CD4-positive, alpha-beta T cell treated with Interleukin-6 at 100 ng/mL for 8 hours (primary cell): ENCODE results near the gene FHAD1.

Experiments used
- DNase-seq: peaks from one replicate; pipeline ENCODE4 v3.0.0-alpha.2; 2020; ENCODE audit warnings: mixed read lengths, low spot score

The FHAD1 gene

GRCh38 chr1:15439325-15439724 lies 192.3 kb downstream of the FHAD1 start:
- DNase-seq = no peak

- no peak for DNase-seq
Measured at GRCh38 chr1:15440357-15440756, 193.3 kb downstream of the FHAD1 start.

- DNase-seq = no peak
Measured at GRCh38 chr1:15441247-15441646, 194.2 kb downstream of the FHAD1 start.

GRCh38 chr1:15442119-15442518 lies 195.1 kb downstream of the FHAD1 start:
- DNase-seq = no peak

- DNase-seq = no peak
Measured at GRCh38 chr1:15442759-15443158, 195.7 kb downstream of the FHAD1 start.

GRCh38 chr1:15443281-15443680 lies 196.3 kb downstream of the FHAD1 start:
- no peak for DNase-seq

- DNase-seq = no peak
Measured at GRCh38 chr1:15444468-15445389, 197.7 kb downstream of the FHAD1 start.

- no peak for DNase-seq
Measured at GRCh38 chr1:15445390-15446122, 198.5 kb downstream of the FHAD1 start.

- DNase-seq = no peak
Measured at GRCh38 chr1:15446212-15446611, 199.2 kb downstream of the FHAD1 start.
